Brain microvascular endothelial cell (primary cell): ENCODE measurements around the gene PHOSPHO2.

Experiments
- DNase-seq: peaks from one replicate; pipeline ENCODE4 v3.0.0-alpha.2; 2020
- H3K27ac ChIP-seq: fragments of 250-450 bp; sonication (Bioruptor Pico); 2 replicates; pipeline ENCODE4 v1.5.1; 2020; ENCODE audit warnings: mild to moderate bottlenecking, moderate library complexity
- H3K27me3 ChIP-seq: fragments of 250-450 bp; sonication (Bioruptor Pico); replicated peaks from 2 replicates; pipeline ENCODE4 v1.5.1; 2020; ENCODE audit warnings: mild to moderate bottlenecking
- H3K36me3 ChIP-seq: fragments of 250-450 bp; sonication (Bioruptor Pico); replicated peaks from 2 replicates; pipeline ENCODE4 v1.5.1; 2020; ENCODE audit warnings: mild to moderate bottlenecking
- H3K4me3 ChIP-seq: 2 replicates; pipeline ENCODE4 v1.5.1; 2011; ENCODE audit warnings: low read depth, mild to moderate bottlenecking, control low read depth, low read length, moderate library complexity
- CTCF ChIP-seq: IDR thresholded peaks from 2 replicates; pipeline ENCODE4 v1.5.1; 2011; ENCODE audit warnings: low read depth, mild to moderate bottlenecking, moderate library complexity, low read length, control low read depth, inconsistent platforms; ENCODE audit errors: missing control alignments
- in situ Hi-C: cut with HindIII; loops from 2 replicates; pipeline ENCODE4 v1.10.0; 2017; ENCODE audit warnings: low sequenced_read_pairs, low pct_ligation_motif_present

The PHOSPHO2 gene

GRCh38 chr2:169707626-169708025 lies 13.4 kb downstream of the PHOSPHO2 start:
- Histone ChIP-seq H3K4me3 (no peak overlapping the region), H3K27ac (no peak overlapping the region), H3K36me3 (no peaks in the 10 kb centered on the region), H3K27me3 (no peaks in the 10 kb centered on the region)
- no peak for TF ChIP-seq CTCF
- DNase-seq: no peak
- in situ Hi-C loops: no loop called here

- DNase-seq: no peak
- TF ChIP-seq CTCF: no peak
- in situ Hi-C loops: no loop called here
- Histone ChIP-seq H3K27ac (no peak overlapping the region), H3K36me3 (no peaks in the 10 kb centered on the region), H3K4me3 (no peak overlapping the region), H3K27me3 (no peaks in the 10 kb centered on the region)
Measured at GRCh38 chr2:169709331-169709730, 15.1 kb downstream of the PHOSPHO2 start.

- no peak for DNase-seq
- Histone ChIP-seq H3K27ac (no peak overlapping the region), H3K27me3 (no peaks in the 10 kb centered on the region), H3K36me3 (no peaks in the 10 kb centered on the region), H3K4me3 (no peak overlapping the region)
- no peak for TF ChIP-seq CTCF
- in situ Hi-C loops: no loop called here
Measured at GRCh38 chr2:169709981-169710380, 15.7 kb downstream of the PHOSPHO2 start.

GRCh38 chr2:169711751-169712509 lies 17.7 kb downstream of the PHOSPHO2 start:
- no peak for DNase-seq
- no peak overlapping the region for H3K27ac ChIP-seq

GRCh38 chr2:169712791-169713227 lies 18.5 kb downstream of the PHOSPHO2 start:
- Histone ChIP-seq H3K27ac (no peak overlapping the region), H3K4me3 (no peak overlapping the region), H3K27me3 (no peaks in the 10 kb centered on the region), H3K36me3 (no peaks in the 10 kb centered on the region)
- DNase-seq: no peak
- in situ Hi-C loops: no loop called here
- no peak for TF ChIP-seq CTCF

More at GRCh38 chr2:169711751-169712509, 17.7 kb downstream of the PHOSPHO2 start:
- Histone ChIP-seq H3K4me3 (no peak overlapping the region), H3K36me3 (no peaks in the 10 kb centered on the region), H3K27me3 (no peaks in the 10 kb centered on the region)
- in situ Hi-C loops: no loop called here
- TF ChIP-seq CTCF: no peak

- in situ Hi-C loops: no loop called here
Measured at GRCh38 chr2:169713331-169713730, 19.1 kb downstream of the PHOSPHO2 start.

More at GRCh38 chr2:169713331-169713730, 19.1 kb downstream of the PHOSPHO2 start:
- H3K27me3 ChIP-seq: no peaks in the 10 kb centered on the region
- H3K4me3 ChIP-seq: no peak overlapping the region
- no peak overlapping the region for H3K27ac ChIP-seq
- no peaks in the 10 kb centered on the region for H3K36me3 ChIP-seq
- TF ChIP-seq CTCF: no peak
- no peak for DNase-seq
